ENCODE measurements around the gene OTUB2.

DNA sequence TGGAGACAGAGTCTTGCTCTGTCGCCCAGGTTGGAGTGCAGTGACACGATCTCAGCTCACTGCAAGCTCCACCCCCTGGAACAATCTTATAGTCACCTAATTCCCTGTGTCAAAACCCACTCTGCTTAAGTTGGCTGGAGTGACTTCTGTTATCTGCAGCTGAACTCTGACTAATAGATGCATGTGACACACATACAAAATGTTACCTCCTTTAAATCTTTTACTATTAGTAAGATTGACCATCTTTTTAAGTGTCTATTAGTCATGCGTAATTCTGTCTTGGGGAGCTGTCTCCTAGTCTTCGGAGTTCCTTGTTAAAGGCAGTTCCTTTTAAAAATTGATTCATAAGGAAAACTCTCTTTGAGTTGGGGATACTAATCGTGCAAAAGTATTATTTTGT is 62.4 kb downstream of the OTUB2 start:
- TF ChIP-seq, protein P1, sequence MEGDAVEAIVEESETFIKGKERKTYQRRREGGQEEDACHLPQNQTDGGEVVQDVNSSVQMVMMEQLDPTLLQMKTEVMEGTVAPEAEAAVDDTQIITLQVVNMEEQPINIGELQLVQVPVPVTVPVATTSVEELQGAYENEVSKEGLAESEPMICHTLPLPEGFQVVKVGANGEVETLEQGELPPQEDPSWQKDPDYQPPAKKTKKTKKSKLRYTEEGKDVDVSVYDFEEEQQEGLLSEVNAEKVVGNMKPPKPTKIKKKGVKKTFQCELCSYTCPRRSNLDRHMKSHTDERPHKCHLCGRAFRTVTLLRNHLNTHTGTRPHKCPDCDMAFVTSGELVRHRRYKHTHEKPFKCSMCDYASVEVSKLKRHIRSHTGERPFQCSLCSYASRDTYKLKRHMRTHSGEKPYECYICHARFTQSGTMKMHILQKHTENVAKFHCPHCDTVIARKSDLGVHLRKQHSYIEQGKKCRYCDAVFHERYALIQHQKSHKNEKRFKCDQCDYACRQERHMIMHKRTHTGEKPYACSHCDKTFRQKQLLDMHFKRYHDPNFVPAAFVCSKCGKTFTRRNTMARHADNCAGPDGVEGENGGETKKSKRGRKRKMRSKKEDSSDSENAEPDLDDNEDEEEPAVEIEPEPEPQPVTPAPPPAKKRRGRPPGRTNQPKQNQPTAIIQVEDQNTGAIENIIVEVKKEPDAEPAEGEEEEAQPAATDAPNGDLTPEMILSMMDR (IDR thresholded peaks at IDR 0.05; ENCODE audit: low read length): no peak
- no peak for TF ChIP-seq EZH2 (IDR thresholded peaks at IDR 0.05; ENCODE audit: borderline replicate concordance, low read length)
